DMS53 treated with DMSO at 0.1 percent for 48 hours (cell line): ENCODE measurements around the gene SGMS1.
"Not testable (repeated sequence)": the region's sequence is repeated elsewhere in the genome, so short reads cannot be mapped to it uniquely, and the experiment has no call there.

Experiments
- DNase-seq: peaks from one replicate; lab custom pipeline; 2025; ENCODE audit not compliant: unreplicated experiment; lab: John Stamatoyannopoulos, UW

SGMS1 gene

DNA sequence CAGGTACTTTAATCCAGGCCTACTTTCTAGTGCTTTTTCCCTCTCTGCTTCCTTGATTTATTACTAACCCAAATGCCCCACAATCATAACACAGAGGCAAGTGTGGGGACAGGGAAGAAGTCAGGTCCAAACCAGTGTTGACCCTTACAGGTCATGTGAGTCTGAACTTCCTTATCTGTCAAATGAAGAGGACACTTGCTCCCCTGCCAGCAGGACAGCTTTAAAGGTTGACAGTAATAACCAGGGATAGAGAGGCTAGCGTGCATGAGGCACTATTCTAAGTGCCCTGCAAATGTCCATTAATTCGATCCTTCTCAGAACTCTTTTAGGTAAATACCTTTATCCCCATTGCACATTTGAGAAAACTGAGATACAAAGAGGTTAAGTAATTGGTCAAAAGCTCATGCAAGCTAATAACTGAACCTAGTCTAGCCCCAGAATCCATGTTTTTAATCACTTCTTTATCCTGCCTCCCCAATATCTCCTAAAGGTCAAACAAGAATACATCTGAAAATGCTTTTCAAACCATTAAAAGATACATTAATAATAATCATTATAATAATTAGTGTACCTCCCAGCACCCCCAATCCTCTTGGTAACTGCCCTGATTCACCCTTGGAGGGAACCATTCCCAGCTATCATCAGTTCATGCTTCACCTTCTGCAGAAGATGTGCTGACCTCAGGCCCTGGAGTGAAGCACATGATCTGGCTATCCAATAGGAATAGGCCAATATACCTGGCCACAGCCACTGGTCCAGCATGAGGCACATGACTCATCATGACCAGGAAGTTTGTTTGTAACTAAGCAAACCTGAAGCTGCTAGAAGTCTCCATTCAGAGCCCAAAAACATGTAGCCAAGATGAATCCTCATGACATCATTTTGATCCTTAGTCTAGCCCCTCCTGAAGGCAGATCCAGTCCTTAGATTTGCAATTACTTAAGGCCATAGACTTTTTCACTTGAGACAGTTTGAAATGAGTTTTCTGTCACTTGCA lies 40.7 kb downstream of the SGMS1 start:
- no peak for DNase-seq

DNA sequence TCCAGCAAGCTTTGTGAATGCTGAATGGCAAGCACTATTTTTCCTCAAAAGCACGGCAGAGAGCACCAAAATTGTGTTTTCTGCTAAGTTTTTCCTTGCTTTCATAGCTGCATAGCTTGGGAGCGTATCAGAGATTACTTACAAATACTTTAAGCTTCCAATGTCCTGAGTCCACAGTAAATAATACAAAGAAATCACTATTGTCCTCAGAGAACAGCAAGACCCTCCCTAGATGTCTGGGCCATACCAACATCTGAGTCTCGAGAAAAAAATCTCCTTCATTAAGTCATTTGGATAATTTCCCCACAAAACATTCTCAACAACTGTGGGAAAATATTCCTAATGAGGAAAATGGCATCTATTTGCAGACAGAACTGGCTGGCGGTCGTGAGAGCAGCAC lies 41.7 kb downstream of the SGMS1 start:
- no peak for DNase-seq

DNA sequence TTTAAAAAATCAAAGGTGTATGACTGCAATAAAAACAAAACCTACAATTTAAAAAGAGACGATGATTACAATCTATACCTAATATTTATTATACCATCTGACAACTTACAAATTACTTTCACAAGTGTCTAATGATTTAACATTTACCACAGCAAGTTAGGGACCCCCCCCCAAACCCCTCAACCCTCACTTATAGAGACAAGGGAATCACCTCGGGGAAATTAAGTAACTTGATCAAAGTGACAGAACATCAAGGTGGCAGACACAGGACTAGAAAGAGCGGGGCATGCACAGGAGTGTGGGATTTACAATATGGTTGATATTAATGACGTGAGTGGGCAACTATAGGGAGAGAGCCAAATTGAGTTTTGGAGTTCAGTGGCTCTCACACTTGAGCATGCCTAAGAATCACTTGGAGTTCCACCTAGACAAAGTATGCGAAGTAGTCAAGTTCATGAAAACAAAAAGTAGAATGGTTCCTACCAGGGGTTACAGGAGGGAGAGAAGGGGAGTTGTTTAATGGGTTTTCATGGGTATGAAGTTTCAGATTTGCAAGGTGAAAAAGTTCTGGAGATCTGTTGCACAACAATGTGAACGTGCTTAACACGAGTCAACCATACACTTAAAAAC lies 43.4 kb downstream of the SGMS1 start:
- DNase-seq, result no peak

DNA sequence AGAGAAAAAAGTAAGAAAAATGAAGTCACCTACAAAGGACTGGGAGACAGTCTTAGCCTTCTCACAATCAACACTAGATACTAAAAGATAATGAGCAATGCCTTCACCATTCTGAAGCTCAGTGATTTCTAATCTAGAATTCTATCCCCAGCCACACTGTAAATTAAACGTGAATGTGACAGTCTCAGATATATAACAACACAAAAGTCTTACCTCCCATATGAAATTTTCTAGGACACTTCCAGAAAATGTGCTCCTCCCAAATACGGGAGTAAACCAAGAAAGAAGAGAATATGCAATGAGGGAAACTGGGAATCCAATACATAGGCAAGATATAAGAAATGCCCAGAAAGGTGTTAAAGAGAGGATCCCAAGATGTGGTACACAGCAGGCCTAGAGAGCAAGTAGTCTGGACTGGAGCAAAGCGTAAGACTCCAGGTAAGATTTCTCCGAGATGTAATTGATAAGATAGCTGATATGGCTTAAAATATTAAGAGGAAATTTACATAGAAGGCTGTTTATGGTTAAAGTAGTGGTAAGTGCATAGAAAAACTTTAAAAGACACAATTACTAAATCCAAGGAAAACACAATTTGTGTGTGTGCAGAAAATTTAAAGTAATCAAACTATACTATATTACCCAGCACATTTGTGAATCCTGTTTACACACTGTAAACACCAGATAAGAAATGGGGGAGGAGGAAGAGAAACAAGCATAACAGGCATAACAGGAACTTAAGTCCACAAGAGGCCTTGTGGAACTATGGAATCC lies 44.1 kb downstream of the SGMS1 start:
- peak; percentile 75 for DNase-seq

DNA sequence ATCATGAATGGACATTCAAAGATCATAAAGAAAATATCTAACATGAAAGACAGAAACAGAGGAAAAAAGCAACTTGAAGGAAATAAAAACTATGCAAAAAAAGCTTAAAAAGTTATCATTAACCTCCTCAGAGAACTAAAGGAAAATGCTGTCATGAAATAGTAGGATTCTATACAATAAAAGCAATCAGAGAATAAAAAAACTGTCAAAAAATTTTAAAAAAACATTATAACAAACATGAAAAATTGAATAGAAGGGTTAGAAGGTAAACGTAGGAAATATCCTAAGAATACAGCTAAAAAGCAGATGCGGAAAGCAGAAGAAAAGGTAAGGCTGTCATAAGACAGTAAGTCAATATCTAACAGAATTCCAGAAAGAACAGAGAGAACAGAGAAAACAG lies 44.8 kb downstream of the SGMS1 start:
- no peak for DNase-seq

DNA sequence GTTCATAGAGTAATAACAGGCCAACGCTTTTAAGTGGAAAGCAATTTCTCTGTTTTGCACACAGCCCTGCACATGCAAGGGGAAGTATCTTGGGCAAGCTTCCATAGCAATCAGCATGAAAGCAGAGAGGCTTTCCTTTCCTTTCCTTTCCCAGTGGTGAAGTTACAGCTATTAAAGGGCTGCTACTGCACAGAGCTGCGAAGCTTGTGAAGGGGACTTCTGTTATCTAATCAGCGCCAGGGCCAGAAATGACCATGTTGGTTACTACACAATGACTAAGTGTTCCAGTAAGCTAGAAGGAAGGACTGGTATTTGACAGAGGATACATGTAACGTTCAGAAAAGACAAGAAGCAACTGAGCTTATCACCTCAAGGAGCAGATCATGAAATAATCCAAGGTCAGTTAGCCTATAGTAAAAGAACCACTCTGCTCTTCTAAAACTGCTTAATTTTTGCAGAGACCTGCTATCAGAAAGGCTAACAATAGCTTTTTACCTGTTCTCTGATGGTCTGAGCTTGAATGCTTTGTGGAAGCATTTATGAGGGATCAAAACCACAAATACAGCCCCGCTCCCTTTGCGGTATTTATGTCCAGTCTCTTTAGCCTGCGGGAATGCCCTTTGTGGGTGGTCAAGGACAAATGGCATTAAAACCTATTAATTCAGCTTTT lies 45.9 kb downstream of the SGMS1 start:
- no peak for DNase-seq

DNA sequence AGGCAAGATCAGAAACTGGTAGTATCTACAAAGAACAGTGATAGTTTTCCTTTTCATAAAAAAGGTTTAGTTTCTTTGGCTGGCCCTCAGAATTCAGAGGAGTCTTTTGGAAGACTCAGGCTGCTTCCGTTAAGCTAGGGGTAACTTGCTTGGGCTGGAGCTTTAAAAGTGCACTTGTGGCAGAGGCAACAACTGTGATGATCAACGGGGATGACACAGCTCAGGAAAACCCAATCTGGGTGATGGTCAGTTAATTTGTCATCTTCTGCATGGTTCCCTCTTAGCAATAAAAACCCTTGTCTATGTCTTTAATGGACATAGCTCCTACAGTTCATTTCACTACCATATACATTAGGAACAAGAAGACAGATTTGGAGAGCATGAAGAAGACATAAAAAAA lies 46.7 kb downstream of the SGMS1 start:
- no peak for DNase-seq

DNA sequence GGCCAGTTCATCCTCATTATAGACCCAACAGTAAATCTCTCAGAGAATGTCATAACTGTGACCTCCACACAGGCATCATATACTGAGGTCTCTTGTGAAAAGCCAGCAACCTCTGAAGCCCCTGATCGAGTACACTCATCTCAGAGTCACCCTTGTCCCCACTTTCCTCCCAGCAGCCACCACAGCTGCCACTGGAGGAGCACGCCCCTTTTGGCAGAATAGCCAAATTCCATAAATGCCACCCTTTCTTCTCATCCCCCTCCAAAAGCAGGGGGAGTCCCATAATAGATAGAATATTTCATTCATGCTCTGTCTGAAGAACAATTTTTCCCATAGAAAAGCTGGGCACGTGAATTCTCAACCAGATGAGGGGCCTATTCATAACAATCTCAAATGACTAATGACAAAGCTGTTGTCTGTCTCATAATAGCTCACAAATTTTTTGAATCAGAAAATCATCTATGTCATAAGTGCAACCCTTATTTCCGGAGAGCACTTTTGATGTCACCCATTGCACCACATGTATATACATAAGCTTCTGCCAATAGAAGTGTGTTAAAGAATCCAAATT lies 47.4 kb downstream of the SGMS1 start:
- no peak for DNase-seq

DNA sequence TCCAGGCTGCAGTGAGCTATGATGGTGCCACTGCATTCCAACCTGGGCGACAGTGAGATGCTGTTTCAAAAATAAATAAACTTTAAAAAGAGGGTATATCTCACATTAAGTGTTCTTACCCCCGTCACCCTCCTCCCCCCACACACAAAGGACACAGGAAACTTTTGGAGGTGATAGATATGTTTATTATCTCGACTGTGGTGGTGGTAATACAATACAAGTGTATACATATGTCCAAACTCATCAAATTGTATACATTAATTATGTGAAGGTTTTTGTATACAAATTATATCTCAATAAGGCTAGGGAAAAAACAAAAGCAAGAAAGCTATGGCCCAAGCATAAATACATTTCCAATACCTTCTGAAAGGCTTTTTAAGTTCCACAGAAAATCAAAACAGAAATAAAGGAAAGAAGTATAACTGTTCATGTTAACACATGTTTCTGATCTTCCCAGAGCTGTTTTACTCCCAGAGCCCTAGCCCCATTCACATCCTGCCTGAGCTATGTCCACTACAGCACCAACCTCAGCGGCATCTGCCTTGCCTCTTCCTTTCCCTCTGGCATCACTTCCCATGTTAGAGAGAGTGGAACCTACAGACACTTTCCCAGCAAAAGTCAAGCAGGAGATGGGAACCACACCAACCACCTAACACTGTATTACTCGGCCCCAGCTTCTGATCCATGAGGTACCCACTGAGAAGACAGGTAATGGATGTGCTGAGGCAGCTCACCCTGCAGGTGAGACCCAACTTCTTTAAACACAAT lies 48.1 kb downstream of the SGMS1 start:
- no peak for DNase-seq

DNA sequence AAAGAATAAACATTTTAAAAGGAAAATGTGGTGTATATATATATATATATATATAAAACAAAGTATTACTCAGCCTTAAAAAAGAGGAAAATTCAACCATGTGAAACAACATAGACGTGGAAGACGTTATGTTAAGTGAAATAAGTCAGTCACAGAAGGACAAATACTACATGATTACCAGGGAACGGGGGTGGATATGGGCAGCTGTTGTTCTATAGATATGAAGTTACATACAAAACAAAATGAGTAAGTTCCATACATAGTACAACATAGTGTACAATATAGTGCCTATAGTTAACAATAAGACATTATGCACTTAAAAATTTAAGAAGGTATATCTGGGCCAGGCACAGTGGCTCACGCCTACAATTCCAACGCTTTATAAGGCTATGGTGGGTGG lies 48.8 kb downstream of the SGMS1 start:
- DNase-seq, result no peak

DNA sequence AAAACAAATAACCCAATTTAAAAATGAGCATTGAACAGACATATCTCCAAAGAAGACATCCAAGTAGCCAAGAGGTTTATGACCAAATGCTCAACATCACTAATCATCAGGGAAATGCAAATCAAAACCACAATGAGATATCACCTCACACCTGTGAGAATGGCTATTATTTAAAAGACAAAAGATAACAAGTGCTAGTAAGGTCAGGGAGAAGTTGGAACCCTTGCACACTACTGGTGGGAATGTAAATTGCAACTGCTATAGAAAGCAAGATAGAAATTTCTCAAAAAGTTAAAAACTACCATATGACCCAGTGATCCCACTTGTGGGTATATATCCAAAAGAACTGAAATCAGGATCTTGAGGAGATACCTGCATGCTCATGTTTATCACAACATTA lies 49.5 kb downstream of the SGMS1 start:
- no peak for DNase-seq

DNA sequence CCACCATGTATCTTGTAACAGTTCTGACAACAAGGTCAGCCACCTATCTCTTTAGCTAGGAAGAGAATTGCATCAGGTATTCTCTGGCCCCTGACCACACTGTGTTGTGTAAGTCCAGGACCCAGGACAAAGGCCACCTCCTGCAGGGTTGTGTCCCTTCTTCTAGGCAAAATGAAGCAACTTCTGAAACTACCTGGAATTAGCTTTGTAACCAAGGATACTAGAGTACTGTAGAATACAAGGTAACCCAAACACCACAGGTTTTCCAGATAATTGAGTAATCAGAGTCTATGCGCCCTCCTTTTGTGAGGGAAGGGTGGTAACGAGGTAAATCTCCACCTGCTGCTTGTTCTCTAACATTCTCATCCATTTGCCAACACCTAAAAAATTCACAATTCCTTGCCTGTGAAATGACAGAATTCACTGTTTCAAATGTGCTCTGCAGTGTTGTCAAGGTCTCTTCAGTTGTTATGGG lies 51.7 kb downstream of the SGMS1 start:
- no peak for DNase-seq

DNA sequence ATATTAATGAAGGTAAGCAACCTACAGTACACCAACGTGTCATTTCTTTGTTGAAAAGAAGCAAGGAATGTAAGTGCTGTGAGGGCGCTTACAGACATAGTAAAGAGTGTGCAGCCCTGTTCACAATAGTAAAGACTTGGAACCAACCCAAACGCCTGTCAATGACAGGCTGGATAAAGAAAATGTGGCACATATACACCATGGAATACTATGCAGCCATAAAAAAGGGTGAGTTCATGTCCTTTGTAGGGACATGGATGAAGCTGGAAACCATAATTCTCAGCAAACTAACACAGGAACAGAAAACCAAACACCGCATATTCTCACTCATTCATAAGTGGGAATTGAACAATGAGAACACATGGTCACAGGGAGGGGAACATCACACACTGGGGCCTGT lies 55.0 kb downstream of the SGMS1 start:
- not testable (repeated sequence) for DNase-seq

DNA sequence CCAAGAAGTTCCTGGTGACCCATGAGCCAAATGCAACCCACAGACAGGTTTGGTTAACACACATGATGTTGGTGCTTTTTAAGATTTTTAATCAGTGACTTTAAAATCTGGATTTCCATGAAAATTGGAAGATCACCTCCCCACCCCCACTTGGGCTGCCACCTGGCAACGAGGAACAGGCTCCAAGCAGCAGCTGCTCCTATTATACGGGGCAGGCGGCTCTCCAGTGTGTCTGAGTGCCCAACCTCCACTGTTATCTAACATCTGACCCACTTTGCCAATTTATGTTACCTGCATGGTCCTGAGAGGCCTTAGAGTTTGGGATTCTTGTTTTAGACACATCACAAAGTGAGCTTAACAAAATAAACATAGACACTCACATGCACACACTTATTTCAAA lies 56.4 kb downstream of the SGMS1 start:
- peak; percentile 44 for DNase-seq

DNA sequence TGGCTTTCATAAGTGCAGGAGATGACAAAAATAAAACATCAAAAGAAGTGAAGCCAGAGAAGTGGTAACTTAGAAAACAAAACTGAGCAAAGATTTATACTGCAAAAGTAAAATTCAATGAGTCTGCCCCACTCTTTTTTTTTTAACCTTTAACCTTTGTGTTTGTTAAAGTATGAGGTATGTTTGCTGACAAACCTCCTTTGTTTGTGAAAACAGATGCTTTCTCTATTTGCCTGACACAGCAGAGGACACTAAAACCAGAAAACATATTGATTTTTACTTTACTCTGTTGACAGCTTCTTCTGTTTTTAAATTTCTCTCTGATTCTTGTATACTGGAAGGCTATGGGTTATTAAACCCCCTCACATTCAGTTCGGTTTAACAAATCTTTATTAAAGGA lies 57.6 kb downstream of the SGMS1 start:
- DNase-seq, result peak; percentile 38

DNA sequence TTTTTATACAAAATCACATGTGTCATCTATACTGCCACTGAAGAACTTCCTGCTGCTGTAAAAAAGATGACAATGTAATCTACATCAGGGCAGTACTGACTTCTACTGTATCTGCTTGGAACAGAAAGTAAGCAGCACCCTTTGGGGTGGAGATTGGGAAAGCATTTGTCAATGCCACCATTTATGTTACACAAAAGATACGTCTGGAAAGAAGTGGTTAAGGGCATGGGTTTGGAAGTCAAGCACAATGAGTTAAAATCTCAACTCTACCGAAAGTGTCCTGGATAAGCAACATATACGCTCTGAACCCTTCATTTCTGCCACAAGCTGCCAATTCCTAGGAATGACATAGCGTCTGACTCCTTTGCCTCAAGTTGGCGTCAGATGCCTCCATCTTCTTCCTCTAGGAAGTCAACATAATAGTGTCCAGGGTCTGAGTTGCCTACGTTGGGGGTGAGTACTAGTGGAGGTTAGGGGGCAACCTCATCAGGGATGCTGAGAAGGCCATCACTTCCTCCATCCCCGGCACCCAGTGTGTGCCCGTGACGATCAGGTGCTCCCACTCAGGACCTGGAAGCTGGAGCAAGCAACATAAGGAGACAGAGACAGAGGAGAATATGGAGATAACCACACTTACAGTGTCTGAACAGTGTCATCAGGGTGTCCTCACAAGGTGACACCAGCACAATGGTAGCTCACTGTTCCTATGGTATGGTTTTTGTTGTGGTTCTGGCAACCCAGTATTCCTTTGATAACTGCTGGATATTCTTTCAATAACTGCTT lies 58.3 kb downstream of the SGMS1 start:
- DNase-seq, result no peak

DNA sequence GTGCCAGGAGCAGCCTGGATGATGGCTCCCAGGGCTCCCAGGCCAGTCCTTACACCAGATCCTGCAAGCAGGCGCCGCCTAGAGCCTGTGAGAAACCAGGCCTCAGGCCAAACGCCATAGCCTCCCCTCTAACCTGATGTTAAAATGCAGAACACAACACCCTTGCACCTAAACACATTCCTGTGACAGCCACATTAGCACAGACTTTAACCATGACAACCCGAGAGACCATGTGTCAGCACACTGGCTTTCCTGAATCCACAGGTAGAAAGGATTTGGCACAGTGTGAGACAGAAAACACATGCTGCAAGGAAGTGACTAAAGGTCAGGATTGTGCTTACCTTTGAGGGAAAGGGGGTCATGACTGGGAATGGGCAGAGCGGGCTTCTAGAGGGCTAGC lies 59.9 kb downstream of the SGMS1 start:
- no peak for DNase-seq

DNA sequence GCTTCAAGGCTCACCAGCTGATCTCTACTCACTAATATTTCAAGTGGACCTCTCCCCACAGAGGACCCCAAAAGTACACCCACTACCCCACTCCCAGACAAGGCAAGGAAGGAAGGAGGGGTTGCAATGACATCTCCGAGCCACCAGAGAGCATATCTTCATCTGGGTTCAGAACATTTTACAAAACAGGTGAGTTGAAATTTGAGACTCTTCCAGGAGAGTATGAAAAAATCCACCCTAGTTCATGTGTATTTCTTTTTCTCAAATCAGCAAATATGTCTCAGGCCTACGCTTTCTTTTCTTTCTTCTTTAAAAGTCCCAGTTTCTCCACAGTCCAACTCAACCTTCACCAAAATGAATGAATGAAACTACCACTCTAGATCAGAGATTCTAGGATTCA lies 61.9 kb downstream of the SGMS1 start:
- peak; percentile 37 for DNase-seq

DNA sequence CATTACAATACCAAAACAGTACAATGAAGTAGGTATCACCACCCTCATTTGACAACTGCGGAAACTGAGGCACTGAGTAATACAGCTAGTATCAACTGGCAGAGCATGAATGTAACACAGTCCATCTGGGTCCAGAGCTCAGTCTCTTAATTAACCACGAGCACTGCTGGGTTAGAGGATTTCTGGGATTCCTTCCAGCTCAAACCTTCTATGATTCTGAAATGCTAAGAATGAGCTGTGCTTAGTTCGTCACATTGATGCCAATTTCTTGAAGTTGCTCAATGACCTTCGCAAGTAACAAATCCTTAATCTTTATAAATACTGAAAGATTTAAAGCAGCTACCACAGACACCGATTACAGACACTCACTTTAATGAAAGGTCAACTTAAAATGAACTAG lies 62.5 kb downstream of the SGMS1 start:
- DNase-seq, result no peak
